AML-193 (cell line): ENCODE results near the gene ANO9.
"Not testable (repeated sequence)": the region's sequence is repeated elsewhere in the genome, so short reads cannot be mapped to it uniquely, and the experiment has no call there.

Experiments used
- DNase-seq, 2 experiments: peaks; one replicate each; lab custom pipeline; 2025; lab: John Stamatoyannopoulos, UW

The ANO9 gene

GRCh38 chr11:433641-434040 is 8.2 kb downstream of the ANO9 start:
- DNase-seq, result no peak

- no peak for DNase-seq
These were observed 8.7 kb downstream of the ANO9 start for GRCh38 chr11:433111-433510.

- DNase-seq, result no peak
These were observed 9.2 kb downstream of the ANO9 start for GRCh38 chr11:432501-433100.

GRCh38 chr11:431921-432320 is 9.9 kb downstream of the ANO9 start:
- DNase-seq, result no peak

GRCh38 chr11:429931-430456 is 11.8 kb downstream of the ANO9 start:
- no peak for DNase-seq

GRCh38 chr11:429391-429790 is 12.4 kb downstream of the ANO9 start:
- no peak for DNase-seq

- no peak for DNase-seq
These were observed 13.5 kb downstream of the ANO9 start for GRCh38 chr11:428295-428694.

GRCh38 chr11:426851-427250 is 15.0 kb downstream of the ANO9 start:
- DNase-seq, result no peak

GRCh38 chr11:425301-425700 is 16.5 kb downstream of the ANO9 start:
- no peak for DNase-seq

GRCh38 chr11:424766-425165 is 17.0 kb downstream of the ANO9 start:
- not testable (repeated sequence) for DNase-seq

GRCh38 chr11:424232-424631 is 17.6 kb downstream of the ANO9 start:
- DNase-seq, result no peak

GRCh38 chr11:422249-422656 is 19.6 kb downstream of the ANO9 start:
- DNase-seq, result no peak

GRCh38 chr11:420911-421321 is 20.9 kb downstream of the ANO9 start:
- no peak for DNase-seq

GRCh38 chr11:420054-420910 is 21.5 kb downstream of the ANO9 start:
- DNase-seq, result no peak

GRCh38 chr11:419248-420005 is 22.4 kb downstream of the ANO9 start:
- no peak for DNase-seq

- DNase-seq, result no peak
These were observed 23.2 kb downstream of the ANO9 start for GRCh38 chr11:418343-419247.

GRCh38 chr11:417652-418342 is 24.0 kb downstream of the ANO9 start:
- DNase-seq, result no peak

GRCh38 chr11:416757-417621 is 24.8 kb downstream of the ANO9 start:
- peak; percentile 45 to 52 for DNase-seq

- DNase-seq, result no peak
These were observed 25.6 kb downstream of the ANO9 start for GRCh38 chr11:416051-416756.
